GM21717 (cell line): ENCODE results near the gene MOXD1.
"Not testable (repeated sequence)": the region's sequence is repeated elsewhere in the genome, so short reads cannot be mapped to it uniquely, and the experiment has no call there.

Experiments
- ATAC-seq: cut with Tn5 transposase; IDR thresholded peaks from one replicate; pipeline ENCODE4 v1.9.1; 2021; ENCODE audit warnings: mild to moderate bottlenecking, moderate library complexity; ENCODE audit not compliant: unreplicated experiment

MOXD1 gene

GRCh38 chr6:132357120-132357519 lies 44.2 kb downstream of the MOXD1 start:
- ATAC-seq: no peak

GRCh38 chr6:132354517-132355167 lies 46.6 kb downstream of the MOXD1 start:
- ATAC-seq: peak; percentile 62

- ATAC-seq: not testable (repeated sequence)
These were observed 49.3 kb downstream of the MOXD1 start for GRCh38 chr6:132351986-132352385.

GRCh38 chr6:132348231-132348630 lies 53.0 kb downstream of the MOXD1 start:
- no peak for ATAC-seq

GRCh38 chr6:132344811-132345210 lies 56.5 kb downstream of the MOXD1 start:
- ATAC-seq: no peak

GRCh38 chr6:132341646-132342045 lies 59.6 kb downstream of the MOXD1 start:
- no peak for ATAC-seq

GRCh38 chr6:132334521-132334885 lies 66.8 kb downstream of the MOXD1 start:
- ATAC-seq: no peak

GRCh38 chr6:132333639-132334520 lies 67.4 kb downstream of the MOXD1 start:
- no peak for ATAC-seq

- ATAC-seq: no peak
These were observed 70.5 kb downstream of the MOXD1 start for GRCh38 chr6:132330759-132331158.

- no peak for ATAC-seq
These were observed 78.9 kb downstream of the MOXD1 start for GRCh38 chr6:132322398-132322797.

GRCh38 chr6:132320007-132320406 lies 81.3 kb downstream of the MOXD1 start:
- ATAC-seq: no peak

GRCh38 chr6:132316970-132317369 lies 84.3 kb downstream of the MOXD1 start:
- ATAC-seq: no peak

- ATAC-seq: peak; percentile 76
These were observed 86.8 kb downstream of the MOXD1 start for GRCh38 chr6:132314432-132314831.

GRCh38 chr6:132310921-132311320 lies 90.4 kb downstream of the MOXD1 start:
- ATAC-seq: no peak

- ATAC-seq: not testable (repeated sequence)
These were observed 91.1 kb downstream of the MOXD1 start for GRCh38 chr6:132310151-132310550.

GRCh38 chr6:132304891-132305305 lies 96.4 kb downstream of the MOXD1 start:
- ATAC-seq: no peak

GRCh38 chr6:132300323-132300949 lies 100.8 kb downstream of the MOXD1 start:
- ATAC-seq: peak; percentile 81

- ATAC-seq: no peak
These were observed 102.8 kb downstream of the MOXD1 start for GRCh38 chr6:132298344-132298949.

GRCh38 chr6:132289756-132290155 lies 111.5 kb downstream of the MOXD1 start:
- ATAC-seq: no peak

- peak; percentile 27 for ATAC-seq
These were observed 114.2 kb downstream of the MOXD1 start for GRCh38 chr6:132287101-132287500.

- peak; percentile 59 for ATAC-seq
These were observed 114.8 kb downstream of the MOXD1 start for GRCh38 chr6:132286298-132287019.
